H1 (cell line): ENCODE data around the gene WHAMM. TPM values are rescaled to one million over a fixed set of nuclear protein-coding genes. Genes with fewer than 3 reads are reported as not detected.

Experiments
- polyA plus RNA-seq, 7 experiments: library from polyadenylated mRNA; depleted of rRNA in 3 of 7; stranded (reverse) in 5 of 7; unstranded in 2 of 7; fragments of >200 nt in 5 of 7; fragments of 200-250 nt in 2 of 7; gene quantifications; 1 replicate in 5 of 7; 2 replicates in 1 of 7; 4 replicates in 1 of 7; pipeline versions ENCODE4 v1.2.1 to v1.2.3, GENCODE V29; 2011 to 2013; ENCODE audit warnings: missing spikeins in 2 of 7, mixed read lengths in 2 of 7
- total RNA-seq: library from RNA; stranded (reverse); fragmentation: NEBNext Ultra II Directional; extraction: Animal tissue kit (Norgen Biotek cat#: 25700); gene quantifications from 2 replicates; pipeline ENCODE4 v1.2.1, GENCODE V29; 2021
- TF ChIP-seq, protein P1 (sequence below), 3 experiments: IDR thresholded peaks; 1 replicate in 2 of 3; 2 replicates in 1 of 3; pipeline versions ENCODE4 v1.5.1 to v1.6.1; 2011; ENCODE audit warnings: low read length in 3 of 3, mild to moderate bottlenecking in 3 of 3, inconsistent platforms in 2 of 3, low read depth in 1 of 3, moderate library complexity in 1 of 3; ENCODE audit not compliant: insufficient read depth in 1 of 3; ENCODE audit errors: control extremely low read depth in 1 of 3

WHAMM gene
- total and polyA plus RNA-seq, 2 of the 8 experiments (the other 6 are each of a cell fraction or from before 2014, with no cell fraction given), result 1.1 to 3.3 TPM

DNA sequence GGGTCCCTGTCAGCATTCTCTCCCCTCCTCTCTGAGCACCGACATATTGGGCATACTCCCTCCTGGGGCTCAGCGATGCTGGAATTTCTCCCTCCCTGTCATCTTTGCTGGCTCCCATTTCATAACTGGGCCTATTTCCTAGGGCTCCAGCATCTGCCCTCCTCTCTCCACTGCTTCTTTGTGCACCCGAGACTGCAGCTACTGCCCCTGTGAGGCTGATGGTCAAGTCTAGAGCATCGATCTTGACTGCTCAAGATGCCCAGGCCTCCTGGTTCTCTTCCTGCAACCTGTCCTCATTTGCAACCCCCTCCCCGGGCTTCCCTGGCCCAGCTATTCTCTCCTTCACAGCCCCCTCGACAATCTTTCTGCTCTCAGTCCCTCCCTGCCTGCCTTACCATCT is 53.5 kb downstream of the WHAMM start (continued):
- TF ChIP-seq, protein P1, sequence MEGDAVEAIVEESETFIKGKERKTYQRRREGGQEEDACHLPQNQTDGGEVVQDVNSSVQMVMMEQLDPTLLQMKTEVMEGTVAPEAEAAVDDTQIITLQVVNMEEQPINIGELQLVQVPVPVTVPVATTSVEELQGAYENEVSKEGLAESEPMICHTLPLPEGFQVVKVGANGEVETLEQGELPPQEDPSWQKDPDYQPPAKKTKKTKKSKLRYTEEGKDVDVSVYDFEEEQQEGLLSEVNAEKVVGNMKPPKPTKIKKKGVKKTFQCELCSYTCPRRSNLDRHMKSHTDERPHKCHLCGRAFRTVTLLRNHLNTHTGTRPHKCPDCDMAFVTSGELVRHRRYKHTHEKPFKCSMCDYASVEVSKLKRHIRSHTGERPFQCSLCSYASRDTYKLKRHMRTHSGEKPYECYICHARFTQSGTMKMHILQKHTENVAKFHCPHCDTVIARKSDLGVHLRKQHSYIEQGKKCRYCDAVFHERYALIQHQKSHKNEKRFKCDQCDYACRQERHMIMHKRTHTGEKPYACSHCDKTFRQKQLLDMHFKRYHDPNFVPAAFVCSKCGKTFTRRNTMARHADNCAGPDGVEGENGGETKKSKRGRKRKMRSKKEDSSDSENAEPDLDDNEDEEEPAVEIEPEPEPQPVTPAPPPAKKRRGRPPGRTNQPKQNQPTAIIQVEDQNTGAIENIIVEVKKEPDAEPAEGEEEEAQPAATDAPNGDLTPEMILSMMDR (IDR thresholded peaks at IDR 0.05; ENCODE audit: control extremely low read depth in 1 of 3, insufficient read depth in 1 of 3, low read depth in 1 of 3, low read length in 3 of 3), result no peak
